HG02884 (cell line): ENCODE results near the gene EIF4B.

Experiments used
- ATAC-seq: cut with Tn5 transposase; IDR thresholded peaks from one replicate; pipeline ENCODE4 v1.9.1; 2021; ENCODE audit warnings: mild to moderate bottlenecking, moderate library complexity; ENCODE audit not compliant: unreplicated experiment

Gene EIF4B

DNA sequence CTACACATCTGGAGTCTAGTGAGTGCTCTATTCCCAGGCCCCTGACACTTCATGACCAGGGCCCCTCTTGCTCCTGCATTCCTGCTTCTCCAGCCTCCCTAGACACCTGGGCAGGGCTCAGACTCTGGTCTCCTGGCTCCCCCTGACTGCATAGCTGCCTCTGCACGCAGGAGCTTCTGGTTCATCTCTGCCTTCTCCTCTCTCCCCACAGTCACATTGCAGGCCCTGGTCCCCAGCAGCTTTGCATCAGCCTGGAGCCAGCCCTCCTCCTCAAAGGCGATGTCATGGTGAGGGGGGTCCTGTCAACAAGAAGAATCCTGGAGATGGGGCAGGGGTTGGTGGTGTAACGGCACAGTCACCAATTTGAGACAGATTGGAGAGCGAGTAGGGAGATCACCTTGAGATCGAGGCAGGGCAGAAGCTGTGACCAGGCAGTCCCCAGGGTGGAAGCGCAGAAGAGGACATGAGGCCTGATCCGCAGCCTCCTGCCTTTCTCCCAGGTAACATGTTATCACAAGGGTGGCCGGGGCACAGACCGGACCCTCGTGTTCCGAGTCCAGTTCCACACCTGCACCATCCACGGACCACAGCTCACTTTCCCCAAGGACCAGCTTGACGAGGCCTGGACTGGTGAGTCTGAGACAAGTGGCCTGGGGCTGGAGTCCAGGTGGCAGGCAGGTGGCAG, 51.7 kb downstream of the EIF4B start:
- ATAC-seq, result no peak

DNA sequence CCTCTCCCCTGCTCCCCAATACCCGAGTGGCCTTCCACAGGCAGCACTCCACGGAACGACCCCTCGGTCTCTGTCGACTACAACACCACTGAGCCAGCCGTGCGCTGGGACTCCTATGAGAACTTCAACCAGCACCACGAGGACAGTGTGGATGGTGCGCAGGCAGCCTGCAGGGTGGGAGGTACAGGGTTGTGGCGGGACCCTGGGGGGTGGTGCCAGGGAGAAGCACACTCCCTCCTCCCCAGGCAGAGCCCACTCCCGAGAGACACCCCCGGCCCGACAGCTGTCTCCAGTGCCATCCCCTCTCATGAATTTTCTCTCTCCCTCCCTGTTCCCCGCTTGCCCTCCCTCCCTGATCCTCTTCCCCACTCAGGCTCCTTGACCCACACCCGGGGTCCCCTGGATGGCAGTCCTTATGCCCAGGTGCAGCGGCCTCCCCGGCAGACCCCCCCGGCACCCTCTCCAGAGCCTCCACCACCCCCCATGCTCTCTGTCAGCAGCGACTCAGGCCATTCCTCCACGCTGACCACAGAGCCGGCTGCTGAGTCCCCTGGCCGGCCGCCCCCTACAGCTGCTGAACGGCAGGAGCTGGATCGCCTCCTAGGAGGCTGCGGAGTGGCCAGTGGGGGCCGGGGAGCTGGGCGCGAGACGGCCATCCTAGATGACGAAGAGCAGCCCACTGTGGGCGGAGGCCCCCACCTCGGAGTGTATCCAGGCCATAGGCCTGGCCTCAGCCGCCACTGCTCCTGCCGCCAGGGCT, 52.6 kb downstream of the EIF4B start:
- no peak for ATAC-seq

DNA sequence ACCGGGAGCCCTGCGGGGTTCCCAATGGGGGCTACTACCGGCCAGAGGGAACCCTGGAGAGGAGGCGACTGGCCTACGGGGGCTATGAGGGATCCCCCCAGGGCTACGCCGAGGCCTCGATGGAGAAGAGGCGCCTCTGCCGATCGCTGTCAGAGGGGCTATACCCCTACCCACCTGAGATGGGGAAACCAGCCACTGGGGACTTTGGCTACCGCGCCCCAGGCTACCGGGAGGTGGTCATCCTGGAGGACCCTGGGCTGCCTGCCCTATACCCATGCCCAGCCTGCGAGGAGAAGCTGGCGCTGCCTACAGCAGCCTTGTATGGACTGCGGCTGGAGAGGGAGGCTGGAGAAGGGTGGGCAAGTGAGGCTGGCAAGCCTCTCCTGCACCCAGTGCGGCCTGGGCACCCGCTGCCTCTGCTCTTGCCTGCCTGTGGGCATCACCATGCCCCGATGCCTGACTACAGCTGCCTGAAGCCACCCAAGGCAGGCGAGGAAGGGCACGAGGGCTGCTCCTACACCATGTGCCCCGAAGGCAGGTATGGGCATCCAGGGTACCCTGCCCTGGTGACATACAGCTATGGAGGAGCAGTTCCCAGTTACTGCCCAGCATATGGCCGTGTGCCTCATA, 53.3 kb downstream of the EIF4B start:
- no peak for ATAC-seq

GRCh38 chr12:53060064-53060720, 53.9 kb downstream of the EIF4B start:
- no peak for ATAC-seq

GRCh38 chr12:53060721-53061276, 54.5 kb downstream of the EIF4B start:
- ATAC-seq, result no peak

GRCh38 chr12:53061404-53062010, 55.3 kb downstream of the EIF4B start:
- ATAC-seq, result no peak

GRCh38 chr12:53062011-53062961, 56.0 kb downstream of the EIF4B start:
- ATAC-seq, result no peak

DNA sequence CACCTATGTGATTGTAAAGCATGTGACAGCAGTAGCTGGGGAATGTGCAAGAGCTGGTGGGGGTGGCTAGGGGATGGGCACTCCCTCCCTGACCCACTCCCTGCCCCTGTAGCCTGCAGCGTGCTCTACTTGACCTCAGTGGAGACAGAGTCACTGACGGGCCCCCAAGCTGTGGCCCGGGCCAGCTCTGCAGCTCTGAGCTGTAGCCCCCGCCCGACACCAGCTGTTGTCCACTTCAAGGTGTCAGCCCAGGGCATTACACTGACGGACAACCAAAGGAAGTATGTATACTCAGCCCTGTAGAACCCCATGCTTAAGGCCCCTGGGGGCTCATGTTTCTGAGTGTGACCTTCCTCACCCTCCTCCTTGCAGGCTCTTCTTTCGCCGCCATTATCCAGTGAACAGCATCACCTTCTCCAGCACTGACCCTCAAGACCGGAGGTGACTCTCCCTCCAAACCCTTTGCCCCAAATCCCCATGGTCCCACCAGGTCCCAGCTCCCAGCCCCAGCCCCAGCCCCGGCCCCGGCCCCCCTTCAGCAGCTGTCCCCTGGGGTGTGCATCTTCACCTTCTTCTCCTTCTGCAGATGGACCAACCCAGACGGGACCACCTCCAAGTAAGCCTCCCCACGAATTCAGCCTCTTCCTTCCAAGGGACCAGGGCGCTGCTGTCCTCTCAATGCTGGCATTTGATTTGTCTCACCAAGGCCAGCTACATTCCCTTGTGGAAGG, 56.9 kb downstream of the EIF4B start:
- ATAC-seq, result no peak

DNA sequence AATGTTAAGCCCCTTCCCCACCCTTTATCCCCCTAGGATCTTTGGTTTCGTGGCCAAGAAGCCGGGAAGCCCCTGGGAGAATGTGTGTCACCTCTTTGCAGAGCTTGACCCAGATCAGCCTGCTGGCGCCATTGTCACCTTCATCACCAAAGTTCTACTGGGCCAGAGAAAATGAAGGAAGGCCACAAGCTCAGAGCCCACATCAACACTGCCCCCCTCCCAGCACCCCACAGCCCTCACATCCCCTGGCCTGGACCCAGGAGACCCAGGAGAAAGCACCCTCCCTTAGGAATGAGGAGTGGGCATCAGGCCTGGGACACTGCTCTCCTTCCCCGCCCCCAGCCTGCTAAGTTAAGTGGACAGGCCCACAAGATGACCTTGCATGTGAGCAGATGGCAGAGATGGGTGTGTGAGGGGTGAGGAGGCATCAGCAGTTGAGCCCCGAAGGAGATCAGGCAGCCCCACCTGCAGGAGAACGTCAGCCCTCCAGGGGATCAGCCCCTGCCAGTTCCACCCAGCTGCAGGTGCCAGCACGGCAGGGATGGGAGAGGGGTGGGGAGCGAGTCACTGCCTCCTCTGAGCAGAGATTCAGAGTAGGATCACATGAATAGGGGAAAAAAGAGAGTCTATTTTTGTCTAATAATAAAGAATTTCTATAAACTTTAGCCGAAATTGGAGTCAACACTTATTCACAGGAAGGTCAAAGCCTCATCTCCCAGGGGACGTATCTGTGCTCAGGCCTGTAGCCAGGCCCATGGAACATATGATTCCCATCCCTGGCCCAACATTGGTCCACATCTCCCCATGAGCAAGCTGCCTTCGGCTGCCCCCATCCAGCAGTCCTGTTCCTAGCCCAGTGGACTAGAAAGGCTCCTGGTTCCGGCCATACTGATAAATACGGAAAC, 57.7 kb downstream of the EIF4B start:
- ATAC-seq, result no peak

- ATAC-seq, result no peak
These were observed 58.6 kb downstream of the EIF4B start for GRCh38 chr12:53064613-53065436.

DNA sequence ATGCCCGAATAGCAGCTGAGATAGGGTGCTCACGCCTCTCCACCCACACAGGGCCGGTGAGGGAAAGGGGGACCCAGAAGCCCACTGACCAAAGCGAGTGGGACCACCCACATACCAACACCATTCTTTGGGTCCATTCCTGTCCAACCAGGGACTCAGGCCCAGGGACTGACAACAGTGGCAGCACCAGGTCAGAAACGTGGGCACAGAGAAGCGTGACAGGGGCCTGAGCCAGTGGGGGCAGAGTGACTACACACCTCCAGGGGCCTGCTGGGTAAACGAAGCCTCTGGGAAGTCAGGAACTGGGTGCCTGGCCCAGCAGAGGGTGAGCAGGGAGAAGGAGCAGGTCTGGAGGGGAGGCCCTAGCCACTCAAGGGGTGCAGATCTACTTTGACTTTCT, 59.2 kb downstream of the EIF4B start:
- ATAC-seq, result no peak

DNA sequence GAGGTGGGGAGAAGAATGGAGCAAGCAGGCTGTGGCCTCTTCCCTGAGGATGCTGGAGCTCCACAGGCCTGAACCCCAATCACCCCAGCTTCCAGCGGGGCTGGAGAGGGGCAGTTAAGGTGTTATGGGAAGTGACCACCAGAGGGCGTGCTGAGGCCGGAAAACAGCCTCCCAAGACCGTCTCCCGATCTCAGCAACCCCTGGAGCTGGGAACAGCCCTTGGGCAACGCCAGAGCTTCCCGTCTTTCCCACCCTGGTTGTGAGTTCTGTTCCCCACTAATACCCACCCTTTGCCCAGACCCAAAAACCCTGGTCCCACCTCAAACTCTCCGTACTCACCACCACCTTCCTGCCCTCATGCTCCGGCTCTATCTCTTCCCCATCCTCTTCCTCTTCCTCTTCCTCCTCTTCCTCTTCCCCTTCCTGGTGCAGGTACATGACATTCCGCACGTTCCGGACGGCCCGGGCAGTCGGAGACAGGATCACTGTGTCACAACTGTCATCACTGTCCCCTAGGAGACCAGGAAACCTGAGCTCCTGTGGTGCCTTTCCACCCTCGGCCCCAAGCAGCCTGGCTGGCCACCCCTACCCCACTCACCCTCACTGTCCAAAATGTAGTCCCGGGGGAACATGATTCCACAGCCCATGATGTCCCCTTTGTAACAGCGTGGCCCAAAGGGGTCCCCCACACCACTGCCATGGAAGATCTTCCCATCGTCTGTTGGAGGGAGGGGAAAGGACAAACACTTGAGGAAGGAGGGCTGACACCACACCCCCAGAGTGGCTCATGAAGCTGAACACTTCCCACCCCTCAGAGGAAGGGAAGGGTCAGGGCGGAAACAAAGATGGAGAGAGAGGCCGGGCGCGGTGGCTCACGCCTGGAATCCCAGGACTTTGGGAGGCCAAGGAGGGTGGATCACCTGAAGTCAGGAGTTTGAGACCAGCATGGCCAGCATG, 60.0 kb downstream of the EIF4B start:
- no peak for ATAC-seq

- ATAC-seq, result no peak
These were observed 61.1 kb downstream of the EIF4B start for GRCh38 chr12:53067074-53067992.

- ATAC-seq, result no peak
These were observed 61.9 kb downstream of the EIF4B start for GRCh38 chr12:53067993-53068770.
